ENCODE results near the gene GPC4.

Gene GPC4

GRCh38 chrX:133415276-133416105 is at the start of gene GPC4:
TSS of gene GPC4 (minus strand) at chrX:133415489. CDS start at chrX:133414965, 524 bp downstream.
- peak; percentile 41 to 69 for DNase-seq

GRCh38 chrX:133461231-133461630 is 45.9 kb upstream of the GPC4 start:
- DNase-seq = no peak

GRCh38 chrX:133454924-133455323 is 39.6 kb upstream of the GPC4 start:
- no peak for DNase-seq

GRCh38 chrX:133454491-133454914 is 39.2 kb upstream of the GPC4 start:
- DNase-seq = no peak

GRCh38 chrX:133448512-133449076 is 33.3 kb upstream of the GPC4 start:
- no peak for DNase-seq

- DNase-seq = peak; percentile 7 to 55
Measured at GRCh38 chrX:133444952-133445831, 29.9 kb upstream of the GPC4 start.

- peak in 1 of 2 experiments; percentile 13 for DNase-seq
Measured at GRCh38 chrX:133444196-133444595, 28.9 kb upstream of the GPC4 start.

- DNase-seq = no peak
Measured at GRCh38 chrX:133440797-133441163, 25.5 kb upstream of the GPC4 start.

- peak; percentile 55 to 59 for DNase-seq
Measured at GRCh38 chrX:133440081-133440796, 24.9 kb upstream of the GPC4 start.

- DNase-seq = no peak
Measured at GRCh38 chrX:133437766-133438165, 22.5 kb upstream of the GPC4 start.

GRCh38 chrX:133437356-133437755 is 22.1 kb upstream of the GPC4 start:
- peak in 1 of 2 experiments; percentile 49 for DNase-seq

- DNase-seq = peak; percentile 36 to 69
Measured at GRCh38 chrX:133435544-133436124, 20.3 kb upstream of the GPC4 start.

GRCh38 chrX:133434197-133434820 is 19.0 kb upstream of the GPC4 start:
- DNase-seq = no peak

GRCh38 chrX:133419911-133420310 is 4.6 kb upstream of the GPC4 start:
- DNase-seq = no peak

GRCh38 chrX:133418588-133418987 is 3.3 kb upstream of the GPC4 start:
- no peak for DNase-seq

GRCh38 chrX:133417364-133417763 is 2.1 kb upstream of the GPC4 start:
- no peak for DNase-seq

- peak in 1 of 2 experiments; percentile 39 for DNase-seq
Measured at GRCh38 chrX:133414406-133415275, 648 bp downstream of the GPC4 start.

GRCh38 chrX:133413218-133413925 is 1.9 kb downstream of the GPC4 start:
- DNase-seq = peak in 1 of 2 experiments; percentile 19

- no peak for DNase-seq
Measured at GRCh38 chrX:133412665-133413064, 2.6 kb downstream of the GPC4 start.

GRCh38 chrX:133412246-133412645 is 3.0 kb downstream of the GPC4 start:
- no peak for DNase-seq
